Activated CD4-positive, alpha-beta T cell treated with anti-CD3 and anti-CD28 coated beads for 1 hour (primary cell): Measurements from ENCODE around the gene OSCP1.
"Not testable (repeated sequence)": the region's sequence is repeated elsewhere in the genome, so short reads cannot be mapped to it uniquely, and the experiment has no call there.

Experiments used
- DNase-seq: peaks from one replicate; pipeline ENCODE4 v3.0.0-alpha.2; 2020

The OSCP1 gene

GRCh38 chr1:36450270-36450918 is at the start of gene OSCP1:
Gene OSCP1 (minus strand): TSS chr1:36450451. CDS start chr1:36450369, 82 bp downstream.
- DNase-seq = peak; percentile 75

- no peak for DNase-seq
These were observed 47.0 kb upstream of the OSCP1 start for GRCh38 chr1:36497207-36497606.

GRCh38 chr1:36494971-36495370 is 44.7 kb upstream of the OSCP1 start:
- no peak for DNase-seq

GRCh38 chr1:36493524-36493923 is 43.3 kb upstream of the OSCP1 start:
- DNase-seq = no peak

GRCh38 chr1:36492491-36492890 is 42.2 kb upstream of the OSCP1 start:
- no peak for DNase-seq

- DNase-seq = not testable (repeated sequence)
These were observed 39.2 kb upstream of the OSCP1 start for GRCh38 chr1:36489258-36490051.

GRCh38 chr1:36487906-36488305 is 37.7 kb upstream of the OSCP1 start:
- DNase-seq = no peak

GRCh38 chr1:36487336-36487725 is 37.1 kb upstream of the OSCP1 start:
- DNase-seq = not testable (repeated sequence)

GRCh38 chr1:36486439-36487335 is 36.4 kb upstream of the OSCP1 start:
- no peak for DNase-seq

GRCh38 chr1:36486093-36486438 is 35.8 kb upstream of the OSCP1 start:
- no peak for DNase-seq

GRCh38 chr1:36484099-36484498 is 33.8 kb upstream of the OSCP1 start:
- no peak for DNase-seq

- DNase-seq = no peak
These were observed 32.6 kb upstream of the OSCP1 start, which contains the start of gene CSF3R for GRCh38 chr1:36482724-36483388. Gene CSF3R (minus strand): TSS chr1:36482913. CDS start chr1:36479496, 3,417 bp downstream.

- DNase-seq = no peak
These were observed 31.8 kb upstream of the OSCP1 start for GRCh38 chr1:36481771-36482723.

- no peak for DNase-seq
These were observed 30.8 kb upstream of the OSCP1 start for GRCh38 chr1:36481091-36481490.

- no peak for DNase-seq
These were observed 29.9 kb upstream of the OSCP1 start for GRCh38 chr1:36480161-36480560.

GRCh38 chr1:36479505-36480051 is 29.3 kb upstream of the OSCP1 start:
- DNase-seq = no peak

GRCh38 chr1:36477615-36478014 is 27.4 kb upstream of the OSCP1 start:
- DNase-seq = not testable (repeated sequence)

GRCh38 chr1:36476945-36477344 is 26.7 kb upstream of the OSCP1 start:
- DNase-seq = no peak

GRCh38 chr1:36475910-36476604 is 25.8 kb upstream of the OSCP1 start:
- DNase-seq = no peak

- DNase-seq = no peak
These were observed 25.1 kb upstream of the OSCP1 start for GRCh38 chr1:36475341-36475740.

- no peak for DNase-seq
These were observed 22.4 kb upstream of the OSCP1 start for GRCh38 chr1:36472656-36473055.
